Trophoblast cell (in vitro differentiated cells and primary cell): ENCODE results near the gene RNF26.

Experiments used
- DNase-seq, 2 donors: peaks; one replicate each; pipeline ENCODE4 v3.0.0-alpha.2; 2016
- H2AFZ ChIP-seq: 2 replicates; pipeline ENCODE4 v1.6.1; 2013; ENCODE audit warnings: low read length, moderate library complexity, mild to moderate bottlenecking; ENCODE audit not compliant: insufficient read depth, poor library complexity
- H2AK5ac ChIP-seq: 2 replicates; pipeline ENCODE4 v1.6.1; 2013; ENCODE audit warnings: mild to moderate bottlenecking, low read length
- H2BK120ac ChIP-seq: 2 replicates; pipeline ENCODE4 v1.6.1; 2013; ENCODE audit warnings: low read length, mild to moderate bottlenecking, moderate library complexity; ENCODE audit not compliant: insufficient read depth, poor library complexity
- H2BK12ac ChIP-seq: 2 replicates; pipeline ENCODE4 v1.6.1; 2013; ENCODE audit warnings: mild to moderate bottlenecking, low read length, moderate library complexity
- H2BK5ac ChIP-seq: 2 replicates; pipeline ENCODE4 v1.6.1; 2013; ENCODE audit warnings: low read length, low read depth, moderate library complexity, mild to moderate bottlenecking; ENCODE audit not compliant: poor library complexity
- H3K14ac ChIP-seq: 2 replicates; pipeline ENCODE4 v1.6.1; 2013; ENCODE audit warnings: mild to moderate bottlenecking, low read length
- H3K18ac ChIP-seq: 2 replicates; pipeline ENCODE4 v1.6.1; 2013; ENCODE audit warnings: mild to moderate bottlenecking, low read length
- H3K23ac ChIP-seq: 2 replicates; pipeline ENCODE4 v1.6.1; 2013; ENCODE audit warnings: low read length
- H3K27ac ChIP-seq: 2 replicates; pipeline ENCODE4 v1.5.1; 2013; ENCODE audit warnings: low read depth, mild to moderate bottlenecking, inconsistent platforms, low read length, moderate library complexity
- H3K27me3 ChIP-seq: 2 replicates; pipeline ENCODE4 v1.6.1; 2013; ENCODE audit warnings: inconsistent platforms, mild to moderate bottlenecking, low read length, moderate library complexity; ENCODE audit not compliant: insufficient read depth
- H3K36me3 ChIP-seq, 2 experiments: 1 replicate in 1 of 2; 2 replicates in 1 of 2; pipeline ENCODE4 v1.6.1; 2013; ENCODE audit warnings: low read length in 2 of 2, mild to moderate bottlenecking in 2 of 2, moderate library complexity in 1 of 2; ENCODE audit not compliant: insufficient read depth in 2 of 2, control insufficient read depth in 1 of 2
- H3K4ac ChIP-seq: 2 replicates; pipeline ENCODE4 v1.6.1; 2013; ENCODE audit warnings: low read depth, mild to moderate bottlenecking, low read length, moderate library complexity
- H3K4me1 ChIP-seq, 2 experiments: 1 replicate in 1 of 2; 2 replicates in 1 of 2; pipeline ENCODE4 v1.6.1; 2013; ENCODE audit warnings: low read length in 2 of 2, mild to moderate bottlenecking in 2 of 2, moderate library complexity in 1 of 2; ENCODE audit not compliant: insufficient read depth in 2 of 2, control insufficient read depth in 1 of 2
- H3K4me2 ChIP-seq: 2 replicates; pipeline ENCODE4 v1.6.1; 2013; ENCODE audit warnings: inconsistent platforms, mild to moderate bottlenecking, low read length, moderate library complexity
- H3K4me3 ChIP-seq: 2 replicates; pipeline ENCODE4 v1.5.1; 2013; ENCODE audit warnings: mild to moderate bottlenecking, low read depth, low read length, inconsistent platforms
- H3K79me1 ChIP-seq: one replicate; pipeline ENCODE4 v1.6.1; 2013; ENCODE audit warnings: low read length
- H3K79me2 ChIP-seq: 2 replicates; pipeline ENCODE4 v1.6.1; 2013; ENCODE audit warnings: low read length, mild to moderate bottlenecking; ENCODE audit not compliant: control insufficient read depth, insufficient read depth, poor library complexity
- H3K9ac ChIP-seq: 2 replicates; pipeline ENCODE4 v1.6.1; 2013; ENCODE audit warnings: mild to moderate bottlenecking, low read length
- H3K9me3 ChIP-seq: 2 replicates; pipeline ENCODE4 v1.6.1; 2013; ENCODE audit warnings: low read depth, mild to moderate bottlenecking, control low read depth, inconsistent platforms, low read length; ENCODE audit not compliant: insufficient read depth
- H4K12ac ChIP-seq: 2 replicates; pipeline ENCODE4 v1.6.1; 2013; ENCODE audit warnings: low read depth, mild to moderate bottlenecking, low read length, moderate library complexity
- H4K8ac ChIP-seq: 2 replicates; pipeline ENCODE4 v1.6.1; 2013; ENCODE audit warnings: low read depth, mild to moderate bottlenecking, low read length, moderate library complexity
- H4K91ac ChIP-seq: one replicate; pipeline ENCODE4 v1.6.1; 2013; ENCODE audit warnings: low read depth, mild to moderate bottlenecking, low read length, moderate library complexity
- WGBS: extraction: QIAGEN DNeasy Blood & Tissue Kit; methylation state at CpG from one replicate; pipeline ENCODE4 v1.1.7; 2013; ENCODE audit warnings: missing lambda C conversion rate; ENCODE audit not compliant: insufficient read length, insufficient coverage; ENCODE audit errors: extremely low coverage; 5-methylcytosine and 5-hydroxymethylcytosine counted together

RNF26 gene

DNA sequence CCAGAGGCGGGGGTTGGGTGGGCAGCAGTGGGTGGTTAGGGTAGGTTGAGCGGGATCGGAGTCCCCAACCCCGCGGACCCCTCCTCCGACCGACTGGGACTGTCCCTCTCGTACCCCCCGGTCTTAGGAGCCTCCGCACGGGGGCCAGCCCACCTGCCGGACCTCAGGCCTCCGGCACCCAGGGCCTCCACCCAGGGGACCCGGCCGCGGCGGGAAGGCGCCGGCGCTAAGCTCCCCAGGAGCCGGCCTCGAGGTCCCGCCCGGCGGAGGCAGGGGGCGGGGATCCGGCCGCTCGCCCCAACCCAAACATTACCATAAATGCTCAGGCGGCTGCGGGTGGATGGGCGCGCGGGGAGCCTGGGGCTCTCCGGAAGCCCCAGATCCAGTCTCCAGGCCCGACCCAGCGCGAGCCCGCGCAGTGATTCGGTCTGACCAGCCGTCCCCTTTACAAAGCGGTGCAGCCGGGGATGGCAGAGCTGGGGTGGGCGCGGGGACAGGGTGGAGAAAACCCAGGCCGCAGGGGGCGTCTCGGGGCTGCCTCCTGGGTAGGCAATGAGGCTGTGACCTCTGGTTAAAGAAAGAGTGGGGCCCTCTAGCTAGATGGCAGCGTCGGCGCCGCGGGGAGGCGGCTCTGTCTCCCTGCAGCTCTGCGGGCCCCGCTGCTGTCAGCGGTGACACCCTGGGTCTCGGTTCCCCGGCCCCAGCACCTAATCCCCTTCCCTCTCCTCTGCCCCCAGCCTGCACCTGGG is 13.4 kb upstream of the RNF26 start:
- peak overlapping the region; percentile 63 for H2BK12ac ChIP-seq
- H3K4ac ChIP-seq = peak overlapping the region; percentile 78
- peak overlapping the region; percentile 84 for H2AK5ac ChIP-seq
- peak overlapping the region; percentile 55 for H3K4me3 ChIP-seq
- peak overlapping the region; percentile 86 for H2BK5ac ChIP-seq
- peak overlapping the region; percentile 93 for H3K18ac ChIP-seq
- peak in 1 of 2 donors; percentile 34 for DNase-seq
- peak overlapping the region; percentile 93 for H2BK120ac ChIP-seq
- peaks cover 5% of the 10 kb centered on the region for H3K79me2 ChIP-seq
- H2AFZ ChIP-seq = peak overlapping the region; percentile 75
- H3K9me3 ChIP-seq = no peaks in the 10 kb centered on the region
- peak overlapping the region; percentile 94 for H4K12ac ChIP-seq
- whole genome bisulfite sequencing = no CpG with 5 or more reads among the region's 60 CpGs
- peak overlapping the region; percentile 28 for H3K9ac ChIP-seq
- H3K14ac ChIP-seq = peak overlapping the region; percentile 93
- peaks cover 46% of the 10 kb centered on the region for H3K79me1 ChIP-seq
- H4K91ac ChIP-seq = peak overlapping the region; percentile 91
- H3K27me3 ChIP-seq = peaks cover 4% of the 10 kb centered on the region
- H3K23ac ChIP-seq = no peak overlapping the region
- H3K27ac ChIP-seq = peak overlapping the region; percentile 69
- peak overlapping the region; percentile 83 for H4K8ac ChIP-seq
- peaks cover 47% of the 10 kb centered on the region in 2 experiments for H3K4me1 ChIP-seq
- H3K4me2 ChIP-seq = peak overlapping the region; percentile 68
- H3K36me3 ChIP-seq = no peaks in the 10 kb centered on the region

DNA sequence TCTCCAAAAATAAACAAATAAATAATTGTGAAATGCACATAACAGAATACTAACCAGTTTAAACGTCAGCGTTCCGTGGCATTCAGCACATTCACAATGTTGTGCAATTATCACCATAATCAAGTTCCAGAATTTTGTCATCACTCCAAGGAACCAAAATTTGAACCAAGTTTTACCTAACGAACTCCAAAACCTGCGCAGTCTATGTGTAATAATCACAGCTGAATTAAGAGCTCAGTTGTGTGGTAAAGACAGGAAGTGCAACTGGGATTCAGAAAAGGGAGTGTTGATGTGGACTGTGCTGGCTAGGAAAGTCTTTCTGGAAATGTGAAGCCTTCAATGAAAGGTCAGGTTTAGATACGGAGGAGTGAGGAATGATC is 12.0 kb upstream of the RNF26 start:
- H4K12ac ChIP-seq = no peak overlapping the region
- H3K79me1 ChIP-seq = peaks cover 39% of the 10 kb centered on the region
- no peak overlapping the region for H2AK5ac ChIP-seq
- no peak overlapping the region for H3K27ac ChIP-seq
- H3K27me3 ChIP-seq = no peaks in the 10 kb centered on the region
- no peak overlapping the region for H4K8ac ChIP-seq
- peaks cover 38% of the 10 kb centered on the region in 2 experiments for H3K4me1 ChIP-seq
- DNase-seq = peak in 1 of 2 donors; percentile 61
- no CpG with 5 or more reads among the region's 6 CpGs for WGBS
- no peak overlapping the region for H4K91ac ChIP-seq
- H3K4me3 ChIP-seq = no peak overlapping the region
- H3K14ac ChIP-seq = no peak overlapping the region
- no peak overlapping the region for H2AFZ ChIP-seq
- no peak overlapping the region for H2BK5ac ChIP-seq
- no peaks in the 10 kb centered on the region for H3K9me3 ChIP-seq
- no peak overlapping the region for H3K18ac ChIP-seq
- H3K23ac ChIP-seq = no peak overlapping the region
- H3K36me3 ChIP-seq = no peaks in the 10 kb centered on the region
- no peak overlapping the region for H3K9ac ChIP-seq
- peaks cover 4% of the 10 kb centered on the region for H3K79me2 ChIP-seq
- no peak overlapping the region for H2BK120ac ChIP-seq
- H3K4ac ChIP-seq = no peak overlapping the region
- H3K4me2 ChIP-seq = no peak overlapping the region
- no peak overlapping the region for H2BK12ac ChIP-seq

DNA sequence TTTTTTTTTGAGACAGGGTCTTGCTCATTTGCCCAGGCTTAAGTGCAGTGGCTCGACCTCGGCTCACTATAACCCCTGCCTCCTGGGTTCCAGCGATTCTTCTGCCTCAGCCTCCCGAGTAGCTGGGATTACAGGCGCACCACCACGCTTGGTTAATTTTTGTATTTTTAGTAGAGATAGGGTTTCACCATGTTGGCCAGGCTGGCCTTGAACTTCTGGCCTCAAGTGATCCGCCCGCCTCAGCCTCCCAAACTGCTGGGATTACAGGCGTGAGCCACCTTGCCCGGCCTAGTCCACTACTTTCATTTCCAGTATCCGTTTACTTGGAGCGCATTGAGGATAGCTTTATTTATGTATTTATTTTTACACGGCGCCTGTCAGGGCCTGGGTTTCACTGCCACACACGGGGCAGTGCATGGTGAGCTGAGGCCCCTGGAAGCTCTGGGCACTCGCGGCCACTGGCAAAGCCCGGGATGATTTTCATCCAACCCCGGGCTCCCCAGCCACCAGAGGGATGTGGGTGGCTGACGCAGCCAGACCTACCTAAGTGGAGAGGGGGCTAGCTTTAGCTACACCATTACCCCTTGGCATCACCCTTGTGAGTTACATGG is 11.3 kb upstream of the RNF26 start:
- H3K4me1 ChIP-seq = peaks cover 31 to 32% of the 10 kb centered on the region in 2 experiments
- no peak overlapping the region for H4K8ac ChIP-seq
- no peak overlapping the region for H2BK120ac ChIP-seq
- H3K27me3 ChIP-seq = no peaks in the 10 kb centered on the region
- no peak overlapping the region for H3K4me3 ChIP-seq
- H2AFZ ChIP-seq = no peak overlapping the region
- no peak overlapping the region for H2AK5ac ChIP-seq
- H3K4me2 ChIP-seq = no peak overlapping the region
- H3K36me3 ChIP-seq = no peaks in the 10 kb centered on the region
- DNase-seq = no peak
- H3K4ac ChIP-seq = no peak overlapping the region
- no peak overlapping the region for H3K23ac ChIP-seq
- peak overlapping the region; percentile 18 for H2BK12ac ChIP-seq
- H2BK5ac ChIP-seq = no peak overlapping the region
- H4K91ac ChIP-seq = no peak overlapping the region
- H3K79me1 ChIP-seq = peaks cover 33% of the 10 kb centered on the region
- H3K9me3 ChIP-seq = no peaks in the 10 kb centered on the region
- no peak overlapping the region for H3K14ac ChIP-seq
- no peak overlapping the region for H3K18ac ChIP-seq
- WGBS = no CpG with 5 or more reads among the region's 20 CpGs
- peaks cover 4% of the 10 kb centered on the region for H3K79me2 ChIP-seq
- no peak overlapping the region for H4K12ac ChIP-seq
- H3K27ac ChIP-seq = no peak overlapping the region
- H3K9ac ChIP-seq = no peak overlapping the region

- H2AFZ ChIP-seq = no peak overlapping the region
- no peak overlapping the region for H2BK5ac ChIP-seq
- H3K23ac ChIP-seq = no peak overlapping the region
- no peak overlapping the region for H4K8ac ChIP-seq
- H3K4me1 ChIP-seq = peaks cover 26 to 27% of the 10 kb centered on the region in 2 experiments
- DNase-seq = peak; percentile 68 to 92
- no peak overlapping the region for H4K91ac ChIP-seq
- H3K14ac ChIP-seq = no peak overlapping the region
- no peak overlapping the region for H3K4me3 ChIP-seq
- no peak overlapping the region for H3K18ac ChIP-seq
- H3K27ac ChIP-seq = no peak overlapping the region
- H2BK120ac ChIP-seq = no peak overlapping the region
- WGBS = no CpG with 5 or more reads among the region's 8 CpGs
- no peak overlapping the region for H3K9ac ChIP-seq
- no peak overlapping the region for H3K4ac ChIP-seq
- no peak overlapping the region for H4K12ac ChIP-seq
- peaks cover 27% of the 10 kb centered on the region for H3K79me1 ChIP-seq
- no peak overlapping the region for H2AK5ac ChIP-seq
- H2BK12ac ChIP-seq = peak overlapping the region; percentile 18
- H3K9me3 ChIP-seq = no peaks in the 10 kb centered on the region
- H3K4me2 ChIP-seq = no peak overlapping the region
- H3K79me2 ChIP-seq = peaks cover 4% of the 10 kb centered on the region
- no peaks in the 10 kb centered on the region for H3K36me3 ChIP-seq
- H3K27me3 ChIP-seq = no peaks in the 10 kb centered on the region
Measured at GRCh38 chr11:119323532-119324033, 10.7 kb upstream of the RNF26 start.
